ENCODE data around the gene MGAT1.
"Not testable (repeated sequence)": the region's sequence is repeated elsewhere in the genome, so short reads cannot be mapped to it uniquely, and the experiment has no call there.

MGAT1 gene

GRCh38 chr5:180802325-180803180 is at the start of gene MGAT1:
TSS of gene MGAT1 (minus strand) at chr5:180802806. CDS start at chr5:180792971, 9,835 bp downstream.
- DNase-seq = peak; percentile 71 to 80

DNA sequence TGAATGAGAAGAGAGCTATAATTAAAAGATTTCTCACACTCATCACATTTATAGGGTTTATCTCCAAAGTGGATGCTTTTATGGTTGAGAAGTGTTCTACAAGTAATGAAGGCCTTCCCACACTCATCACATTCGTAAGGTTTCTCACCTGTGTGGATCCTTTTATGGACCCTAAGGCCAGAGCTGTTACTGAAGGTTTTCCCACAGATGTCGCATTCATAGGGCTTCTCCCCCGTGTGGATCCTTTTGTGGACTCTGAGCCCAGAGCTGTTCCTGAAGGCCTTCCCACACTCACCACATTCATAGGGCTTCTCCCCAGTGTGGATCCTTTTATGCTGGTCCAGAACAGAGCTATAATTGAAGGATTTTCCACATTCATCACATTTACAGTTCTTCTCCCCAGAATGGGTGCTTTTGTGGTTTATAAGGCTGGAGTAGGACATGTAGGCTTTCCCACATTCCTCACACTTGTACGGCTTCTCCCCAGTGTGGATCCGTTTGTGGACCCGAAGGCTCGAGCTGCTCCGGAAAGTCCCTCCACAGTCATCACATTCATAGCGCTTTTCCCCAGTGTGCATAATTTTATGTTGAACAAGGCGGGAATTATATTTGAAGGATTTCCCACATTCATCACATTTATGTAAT is 48.0 kb upstream of the MGAT1 start:
- no peak for DNase-seq

- no peak for DNase-seq
Measured at GRCh38 chr5:180849827-180850226, 47.2 kb upstream of the MGAT1 start.

- no peak for DNase-seq
Measured at GRCh38 chr5:180848878-180849277, 46.3 kb upstream of the MGAT1 start.

- DNase-seq = no peak
Measured at GRCh38 chr5:180848265-180848664, 45.7 kb upstream of the MGAT1 start.

DNA sequence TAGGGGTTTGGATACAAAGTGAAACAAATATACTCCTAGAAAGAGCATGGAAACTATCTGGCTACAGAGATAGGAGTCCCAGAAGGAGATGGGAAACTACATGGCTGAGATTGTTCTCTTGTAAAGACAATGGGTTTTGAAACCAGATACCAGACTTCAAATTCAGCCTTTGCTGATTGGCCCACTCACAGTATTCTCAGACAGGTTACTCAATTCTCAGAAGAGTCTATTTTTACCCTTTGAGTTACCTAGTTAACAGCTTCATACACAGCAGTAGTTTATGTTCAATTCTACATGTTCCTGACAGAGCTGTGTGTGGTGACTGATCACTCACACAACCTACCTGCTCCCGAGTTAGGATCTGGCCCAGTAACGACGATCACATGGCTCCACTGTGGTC is 44.4 kb upstream of the MGAT1 start:
- DNase-seq = no peak

DNA sequence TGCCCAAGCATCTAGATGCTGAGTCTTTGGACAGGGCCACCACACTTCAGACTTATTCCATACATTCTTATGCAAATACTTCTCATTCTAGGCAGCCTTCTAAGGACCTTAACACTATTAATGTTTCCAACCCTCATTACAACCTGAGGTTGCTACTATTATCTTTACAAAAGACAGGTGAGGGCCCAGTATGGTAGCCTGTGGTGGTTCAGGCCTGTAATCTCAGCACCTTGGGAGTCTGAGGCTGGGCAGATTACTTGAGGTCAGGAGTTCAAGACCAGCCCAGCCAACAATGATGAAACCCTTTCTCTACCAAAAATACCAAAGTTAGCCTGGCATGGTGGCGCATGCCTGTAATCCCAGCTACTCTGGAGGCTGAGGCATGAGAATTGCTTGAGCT is 42.3 kb upstream of the MGAT1 start:
- no peak for DNase-seq

DNA sequence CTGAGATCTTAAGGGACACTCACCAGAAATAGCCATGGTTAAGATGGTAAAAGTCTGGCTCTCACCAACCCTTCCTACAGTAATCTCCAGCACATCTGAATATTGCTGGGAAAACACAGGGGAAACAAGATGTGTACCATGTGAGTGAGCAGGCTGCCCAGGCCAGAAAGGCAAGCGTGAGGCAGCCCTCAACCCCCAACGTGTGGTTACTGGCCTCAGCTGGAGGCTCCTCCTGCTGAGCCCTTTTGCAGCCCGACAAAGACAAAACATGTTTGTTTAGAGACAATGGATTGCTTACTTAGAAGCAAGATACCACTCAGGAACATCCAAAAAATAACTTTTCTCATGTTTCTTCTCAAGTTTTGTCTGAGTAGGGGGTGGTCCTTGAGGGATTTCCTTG is 41.8 kb upstream of the MGAT1 start:
- DNase-seq = no peak

GRCh38 chr5:180839935-180840334 is 37.3 kb upstream of the MGAT1 start:
- no peak for DNase-seq

- no peak for DNase-seq
Measured at GRCh38 chr5:180839227-180839626, 36.6 kb upstream of the MGAT1 start.

GRCh38 chr5:180837478-180837877 is 34.9 kb upstream of the MGAT1 start:
- no peak for DNase-seq

GRCh38 chr5:180832638-180833068 is 30.0 kb upstream of the MGAT1 start:
- DNase-seq = no peak

DNA sequence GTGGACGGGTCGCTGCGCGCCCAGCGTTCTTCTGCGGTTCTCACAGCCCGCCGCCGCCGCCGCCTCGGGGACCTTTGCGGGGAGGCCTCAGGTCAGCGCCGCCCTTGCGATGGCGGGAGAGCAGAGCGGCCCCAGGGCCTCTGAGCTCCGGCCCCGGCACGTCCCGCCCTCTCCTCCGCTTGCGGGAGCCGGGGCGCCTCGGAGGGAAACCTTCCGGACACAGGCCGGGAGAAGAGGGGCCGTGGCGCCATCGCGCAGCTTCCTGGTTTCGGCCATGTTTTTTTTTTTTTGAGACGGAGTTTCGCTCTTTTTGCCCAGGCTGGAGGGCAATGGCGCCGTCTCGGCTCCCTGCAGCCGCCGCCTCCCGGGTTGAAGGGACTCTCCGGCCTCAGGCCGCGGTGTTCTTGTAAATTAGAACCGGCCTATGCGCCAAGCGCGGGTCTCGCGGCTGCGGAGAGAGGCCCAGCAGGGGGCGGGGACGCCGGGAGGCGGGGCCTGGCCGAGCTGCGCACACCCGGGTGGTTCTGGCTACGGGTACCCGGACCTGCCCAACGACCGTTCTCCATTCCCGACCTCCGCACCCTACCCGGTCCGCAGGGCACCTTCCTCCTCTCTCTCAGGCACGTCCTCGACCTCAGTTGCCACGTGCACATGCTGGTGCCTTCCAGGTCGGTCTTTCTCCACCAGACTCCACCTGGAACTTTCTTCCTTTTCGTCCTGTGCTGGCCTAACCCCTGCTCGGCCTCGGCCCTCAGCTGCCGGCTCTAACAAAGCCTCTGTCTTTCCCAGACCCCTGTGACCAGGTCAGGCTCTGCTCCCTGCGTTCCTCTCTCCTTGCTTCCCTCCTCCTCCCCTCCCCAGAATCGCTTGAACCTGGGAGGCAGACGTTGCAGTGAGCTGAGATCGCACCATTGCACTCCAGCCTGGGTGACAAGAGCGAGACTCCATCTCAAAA is 28.8 kb upstream of the MGAT1 start:
- DNase-seq = peak; percentile 69 to 78

- DNase-seq = peak; percentile 79 to 90
Measured at GRCh38 chr5:180830253-180831138, 27.9 kb upstream of the MGAT1 start.

- peak; percentile 84 to 89 for DNase-seq
Measured at GRCh38 chr5:180829726-180830125, 27.1 kb upstream of the MGAT1 start.

DNA sequence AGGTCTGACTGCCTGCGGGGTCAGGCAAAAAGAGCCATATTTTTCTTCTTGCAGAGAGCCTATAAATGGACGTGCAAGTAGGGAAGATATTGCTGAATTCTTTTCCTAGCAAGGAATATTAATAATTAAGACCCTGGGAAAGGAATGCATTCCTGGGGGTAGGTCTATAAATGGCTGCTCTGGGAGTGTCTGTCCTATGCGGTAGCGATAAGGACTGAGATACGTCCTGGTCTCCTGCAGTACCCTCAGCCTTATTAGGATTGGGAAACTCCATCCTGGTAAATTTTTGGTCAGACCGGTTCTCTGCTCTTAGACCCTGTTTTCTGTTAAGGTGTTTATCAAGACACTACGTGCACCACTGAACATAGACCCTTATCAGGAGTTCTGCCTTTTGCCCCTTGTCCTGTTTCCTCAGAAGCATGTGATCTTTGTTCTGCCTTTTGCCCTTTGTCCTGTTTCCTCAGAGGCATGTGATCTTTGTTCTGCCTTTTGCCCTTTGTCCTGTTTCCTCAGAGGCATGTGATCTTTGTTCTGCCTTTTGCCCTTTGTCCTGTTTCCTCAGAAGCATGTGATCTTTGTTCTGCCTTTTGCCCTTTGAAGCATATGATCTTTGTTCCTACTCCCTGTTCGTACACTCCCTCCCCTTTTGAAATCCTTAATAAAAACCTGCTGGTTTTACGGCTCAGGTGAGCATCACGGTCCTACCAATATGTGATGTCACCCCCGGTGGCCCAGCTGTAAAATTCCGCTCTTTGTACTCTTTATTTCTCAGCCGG is 26.3 kb upstream of the MGAT1 start:
- DNase-seq = peak; percentile 56 to 79

- DNase-seq = not testable (repeated sequence)
Measured at GRCh38 chr5:180827374-180827773, 24.8 kb upstream of the MGAT1 start.

GRCh38 chr5:180825768-180826525 is 23.3 kb upstream of the MGAT1 start:
- peak; percentile 40 to 60 for DNase-seq

DNA sequence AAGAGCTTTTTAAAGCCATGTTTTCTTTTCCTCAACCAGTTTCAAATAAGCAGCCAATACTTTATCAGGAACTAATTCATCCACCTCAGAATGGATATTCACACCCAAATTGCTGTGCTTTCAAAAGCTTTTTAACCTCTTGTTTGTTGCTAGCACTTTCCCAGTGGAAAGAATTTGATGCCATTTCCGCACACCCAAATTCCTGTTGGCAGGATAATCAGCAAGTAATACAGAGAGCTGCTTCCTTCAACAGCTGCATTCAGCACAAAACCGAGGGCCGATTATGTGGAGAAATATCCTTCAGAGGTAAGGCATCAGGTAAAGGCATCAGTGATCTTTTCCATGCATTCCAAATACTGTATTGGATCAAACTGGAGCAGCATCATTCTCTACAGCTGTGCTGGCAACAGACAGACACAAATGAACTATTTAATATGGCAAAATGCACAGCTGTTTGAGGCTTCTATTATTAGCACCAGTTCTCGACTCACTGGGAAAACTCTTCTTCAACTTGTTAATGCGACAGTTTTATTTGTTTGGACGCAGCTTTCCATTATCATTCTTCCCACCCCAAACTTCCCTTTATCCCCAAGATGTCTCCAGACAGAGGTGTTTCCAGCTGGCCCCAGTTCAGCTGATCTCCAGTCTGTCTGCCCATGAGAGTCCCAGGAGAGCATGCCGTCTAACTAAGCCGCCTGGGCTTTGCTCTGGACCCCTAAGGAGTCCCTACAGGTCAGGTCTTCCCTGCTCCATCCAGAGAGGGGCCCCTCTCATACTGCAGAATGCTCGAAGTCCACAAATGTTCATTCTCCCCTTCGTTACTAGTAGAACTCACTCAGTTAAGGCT is 22.2 kb upstream of the MGAT1 start:
- no peak for DNase-seq

All from inflammatory macrophage treated with lipopolysaccharide for 1 hour (primary cell).